Measurements from ENCODE around the gene MOSMO. TPM values are rescaled to one million over a fixed set of nuclear protein-coding genes. Genes with fewer than 3 reads are reported as not detected.

The MOSMO gene
- total and polyA plus RNA-seq, 2 of the 13 experiments (the other 11 are each of a cell fraction or from before 2014, with no cell fraction given) = 26.7 to 32.6 TPM

DNA sequence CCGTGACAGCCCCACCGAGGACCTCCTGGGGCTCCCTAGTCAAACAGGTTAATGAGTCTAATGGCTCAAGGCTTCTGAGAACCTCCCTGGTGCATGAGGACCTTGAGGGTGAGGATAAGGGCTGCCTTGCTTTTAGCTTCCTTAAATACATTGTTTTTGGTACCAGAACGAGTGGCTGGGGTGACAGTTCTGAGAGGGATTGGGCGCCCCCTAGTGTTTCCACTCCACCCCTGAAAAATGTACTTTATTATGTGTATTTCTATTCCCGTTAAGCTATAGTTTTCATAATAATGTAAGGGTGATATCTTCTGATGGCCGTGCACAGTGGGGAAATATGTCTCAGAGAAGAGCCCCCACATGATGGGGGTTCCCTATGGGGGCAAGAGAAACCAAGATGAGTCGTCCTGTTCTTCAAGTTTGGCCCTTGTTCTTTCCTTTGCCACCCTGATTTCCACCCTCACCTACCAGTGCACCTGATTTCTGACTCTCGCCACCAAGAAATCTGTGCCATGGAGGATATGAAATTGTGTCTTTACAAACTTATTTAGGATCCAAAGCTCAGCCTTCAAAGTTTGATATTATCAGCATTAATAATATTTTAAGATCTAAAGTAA is 69.9 kb downstream of the MOSMO start (continued):
- TF ChIP-seq, protein P1, sequence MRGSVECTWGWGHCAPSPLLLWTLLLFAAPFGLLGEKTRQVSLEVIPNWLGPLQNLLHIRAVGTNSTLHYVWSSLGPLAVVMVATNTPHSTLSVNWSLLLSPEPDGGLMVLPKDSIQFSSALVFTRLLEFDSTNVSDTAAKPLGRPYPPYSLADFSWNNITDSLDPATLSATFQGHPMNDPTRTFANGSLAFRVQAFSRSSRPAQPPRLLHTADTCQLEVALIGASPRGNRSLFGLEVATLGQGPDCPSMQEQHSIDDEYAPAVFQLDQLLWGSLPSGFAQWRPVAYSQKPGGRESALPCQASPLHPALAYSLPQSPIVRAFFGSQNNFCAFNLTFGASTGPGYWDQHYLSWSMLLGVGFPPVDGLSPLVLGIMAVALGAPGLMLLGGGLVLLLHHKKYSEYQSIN (CRISPR knock-in tag; IDR thresholded peaks at IDR 0.05; ENCODE audit: borderline replicate concordance) = no peak
- peak; percentile 59 for TF ChIP-seq RBM22 (optimal IDR thresholded peaks at IDR 0.05; ENCODE audit: low read length)
- no peak for TF ChIP-seq ZNF709 (CRISPR knock-in tag; IDR thresholded peaks at IDR 0.05)
- no peak for TF ChIP-seq ZNF589 (CRISPR knock-in tag; conservative IDR thresholded peaks at IDR 0.05)
- TF ChIP-seq PLRG1 (conservative IDR thresholded peaks at IDR 0.05) = no peak
- no peak for TF ChIP-seq ZNF670 (CRISPR knock-in tag; IDR thresholded peaks at IDR 0.05; ENCODE audit: borderline replicate concordance)
- TF ChIP-seq MIER3 (CRISPR knock-in tag; IDR thresholded peaks at IDR 0.05; ENCODE audit: borderline replicate concordance) = no peak
- TF ChIP-seq MEIS2 (CRISPR knock-in tag; IDR thresholded peaks at IDR 0.05) = peak; percentile 33; the same call in 1 of the 2 replicates
- 0 out of 2 replicates have a peak, but pooled peaks have one; percentile 35 for TF ChIP-seq KDM4B (CRISPR knock-in tag; IDR thresholded peaks at IDR 0.05)
- no peak for TF ChIP-seq SRSF9 (IDR thresholded peaks at IDR 0.05; ENCODE audit: borderline replicate concordance, insufficient read depth, low read depth, low read length, poor library complexity, severe bottlenecking)
- TF ChIP-seq SATB2 (CRISPR knock-in tag; IDR thresholded peaks at IDR 0.05) = no peak
- TF ChIP-seq TARDBP (CRISPR knock-in tag; IDR thresholded peaks at IDR 0.05) = peak; percentile 50; the same call in 1 of the 2 replicates
- TF ChIP-seq STAG1 (CRISPR knock-in tag; IDR thresholded peaks at IDR 0.05) = peak; percentile 94
- TF ChIP-seq XRCC5 (optimal IDR thresholded peaks at IDR 0.05; ENCODE audit: low read length) = peak; percentile 62
- peak; percentile 49; the same call in 1 of the 2 replicates for TF ChIP-seq MIER2 (CRISPR knock-in tag; IDR thresholded peaks at IDR 0.05)
- 0 out of 2 replicates have a peak, but pooled peaks have one; percentile 72 for TF ChIP-seq ZNF619 (CRISPR knock-in tag; IDR thresholded peaks at IDR 0.05)
- 0 out of 2 replicates have a peak, but pooled peaks have one; percentile 22 for TF ChIP-seq MED1 (CRISPR knock-in tag; IDR thresholded peaks at IDR 0.05)
- TF ChIP-seq SMAD3 (CRISPR knock-in tag; IDR thresholded peaks at IDR 0.05) = no peak
- no peak for TF ChIP-seq ARHGAP35 (CRISPR knock-in tag; IDR thresholded peaks at IDR 0.05; ENCODE audit: borderline replicate concordance)
- TF ChIP-seq ZNF567 (CRISPR knock-in tag; IDR thresholded peaks at IDR 0.05; ENCODE audit: borderline replicate concordance) = peak; percentile 60; the same call in 1 of the 2 replicates
- TF ChIP-seq, protein P2, sequence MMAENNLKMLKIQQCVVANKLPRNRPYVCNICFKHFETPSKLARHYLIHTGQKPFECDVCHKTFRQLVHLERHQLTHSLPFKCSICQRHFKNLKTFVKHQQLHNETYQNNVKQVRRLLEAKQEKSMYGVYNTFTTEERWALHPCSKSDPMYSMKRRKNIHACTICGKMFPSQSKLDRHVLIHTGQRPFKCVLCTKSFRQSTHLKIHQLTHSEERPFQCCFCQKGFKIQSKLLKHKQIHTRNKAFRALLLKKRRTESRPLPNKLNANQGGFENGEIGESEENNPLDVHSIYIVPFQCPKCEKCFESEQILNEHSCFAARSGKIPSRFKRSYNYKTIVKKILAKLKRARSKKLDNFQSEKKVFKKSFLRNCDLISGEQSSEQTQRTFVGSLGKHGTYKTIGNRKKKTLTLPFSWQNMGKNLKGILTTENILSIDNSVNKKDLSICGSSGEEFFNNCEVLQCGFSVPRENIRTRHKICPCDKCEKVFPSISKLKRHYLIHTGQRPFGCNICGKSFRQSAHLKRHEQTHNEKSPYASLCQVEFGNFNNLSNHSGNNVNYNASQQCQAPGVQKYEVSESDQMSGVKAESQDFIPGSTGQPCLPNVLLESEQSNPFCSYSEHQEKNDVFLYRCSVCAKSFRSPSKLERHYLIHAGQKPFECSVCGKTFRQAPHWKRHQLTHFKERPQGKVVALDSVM (CRISPR knock-in tag; IDR thresholded peaks at IDR 0.05) = 0 out of 2 replicates have a peak, but pooled peaks have one; percentile 29
- TF ChIP-seq, protein P3, sequence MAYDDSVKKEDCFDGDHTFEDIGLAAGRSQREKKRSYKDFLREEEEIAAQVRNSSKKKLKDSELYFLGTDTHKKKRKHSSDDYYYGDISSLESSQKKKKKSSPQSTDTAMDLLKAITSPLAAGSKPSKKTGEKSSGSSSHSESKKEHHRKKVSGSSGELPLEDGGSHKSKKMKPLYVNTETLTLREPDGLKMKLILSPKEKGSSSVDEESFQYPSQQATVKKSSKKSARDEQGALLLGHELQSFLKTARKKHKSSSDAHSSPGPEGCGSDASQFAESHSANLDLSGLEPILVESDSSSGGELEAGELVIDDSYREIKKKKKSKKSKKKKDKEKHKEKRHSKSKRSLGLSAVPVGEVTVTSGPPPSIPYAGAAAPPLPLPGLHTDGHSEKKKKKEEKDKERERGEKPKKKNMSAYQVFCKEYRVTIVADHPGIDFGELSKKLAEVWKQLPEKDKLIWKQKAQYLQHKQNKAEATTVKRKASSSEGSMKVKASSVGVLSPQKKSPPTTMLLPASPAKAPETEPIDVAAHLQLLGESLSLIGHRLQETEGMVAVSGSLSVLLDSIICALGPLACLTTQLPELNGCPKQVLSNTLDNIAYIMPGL (CRISPR knock-in tag; IDR thresholded peaks at IDR 0.05; ENCODE audit: borderline replicate concordance in 1 of 2, low read depth in 1 of 2) = peak in 1 of 2 experiments; percentile 66; a peak in 2 of 4 replicates
- TF ChIP-seq ZNF160 (CRISPR knock-in tag; IDR thresholded peaks at IDR 0.05) = 0 out of 2 replicates have a peak, but pooled peaks have one; percentile 57
- 0 out of 2 replicates have a peak, but pooled peaks have one; percentile 41 for TF ChIP-seq SNAPC2 (CRISPR knock-in tag; IDR thresholded peaks at IDR 0.05)
- peak; percentile 39; the same call in 1 of the 2 replicates for TF ChIP-seq KDM2A (CRISPR knock-in tag; IDR thresholded peaks at IDR 0.05; ENCODE audit: borderline replicate concordance, low read depth)
- no peak for TF ChIP-seq CHCHD3 (CRISPR knock-in tag; IDR thresholded peaks at IDR 0.05)

Measured in HepG2 (cell line).